ENCODE measurements around the gene TOP1.

The TOP1 gene

GRCh38 chr20:41057999-41058673, 29.5 kb downstream of the TOP1 start (continued):
- TF ChIP-seq ZBTB10 (tag by site-specific recombination; IDR thresholded peaks at IDR 0.05) (no peak), ZNF664 (tag by site-specific recombination; IDR thresholded peaks at IDR 0.05) (no peak), ZFHX2 (tag by site-specific recombination; conservative IDR thresholded peaks at IDR 0.05) (peak; percentile 65; the same call in 1 of the 2 replicates), ZEB2 (tag by site-specific recombination; IDR thresholded peaks at IDR 0.05) (peak; percentile 33)

- H3K36me3 ChIP-seq (ENCODE audit: control insufficient read depth in 2 of 2, insufficient read depth in 1 of 2, low read length in 2 of 2): peaks cover 0 to 23% of the 10 kb centered on the region in 2 experiments; a peak in 2 of 3 replicates
- no peak overlapping the region for H3K4me3 ChIP-seq (ENCODE audit: low read depth, low read length)
- POLR2A ChIA-PET: interaction anchor here (1.0 kb wide), 1 partner anchor 31 kb away, joined by 3 read pairs; no protein-coding TSS in a partner anchor
- peaks cover 11% of the 10 kb centered on the region for H3K4me1 ChIP-seq (ENCODE audit: control insufficient read depth, insufficient read depth, low read length)
- no peak overlapping the region for H3K27ac ChIP-seq (ENCODE audit: extremely low read depth, low read depth, low read length)
- CTCF ChIA-PET: interaction anchor here (0.6 to 1.5 kb wide), 8 partner anchors 12 to 81 kb away, joined by 3 to 5 read pairs (median 4); no protein-coding TSS in a partner anchor
- H3K9me3 ChIP-seq (ENCODE audit: control insufficient read depth, insufficient read depth, low read depth, low read length): no peaks in the 10 kb centered on the region
- TF ChIP-seq ZNF792 (tag by site-specific recombination; IDR thresholded peaks at IDR 0.05) (no peak), ZNF707 (tag by site-specific recombination; IDR thresholded peaks at IDR 0.05) (no peak), ZNF623 (tag by site-specific recombination; IDR thresholded peaks at IDR 0.05) (peak; percentile 86), PATZ1 (tag by site-specific recombination; IDR thresholded peaks at IDR 0.05) (no peak), ZNF624 (tag by site-specific recombination; IDR thresholded peaks at IDR 0.05) (no peak), BCL11B (tag by site-specific recombination; IDR thresholded peaks at IDR 0.05; ENCODE audit: low read depth) (no peak), SP7 (tag by site-specific recombination; IDR thresholded peaks at IDR 0.05) (peak; percentile 90), ZNF248 (tag by site-specific recombination; IDR thresholded peaks at IDR 0.05) (no peak), ZNF324 (tag by site-specific recombination; IDR thresholded peaks at IDR 0.05) (no peak), PRDM4 (tag by site-specific recombination; IDR thresholded peaks at IDR 0.05) (peak; percentile 23; the same call in 1 of the 2 replicates), ZBTB44 (tag by site-specific recombination; IDR thresholded peaks at IDR 0.05) (no peak), ZNF521 (tag by site-specific recombination; IDR thresholded peaks at IDR 0.05) (no peak), FEZF1 (tag by site-specific recombination; IDR thresholded peaks at IDR 0.05) (no peak), KLF9 (tag by site-specific recombination; IDR thresholded peaks at IDR 0.05; ENCODE audit: low read depth) (no peak; the same call in 1 of the 2 replicates), ZBTB21 (tag by site-specific recombination; IDR thresholded peaks at IDR 0.05) (peak; percentile 76), ZNF830 (tag by site-specific recombination; IDR thresholded peaks at IDR 0.05; ENCODE audit: low read depth) (no peak), ZNF645 (tag by site-specific recombination; IDR thresholded peaks at IDR 0.05) (no peak), ZNF747 (tag by site-specific recombination; IDR thresholded peaks at IDR 0.05) (no peak), ATF2 (tag by site-specific recombination; IDR thresholded peaks at IDR 0.05; ENCODE audit: low read depth) (no peak)
Measured at GRCh38 chr20:41058674-41059635, 30.3 kb downstream of the TOP1 start.

All from HEK293 (cell line).